Stimulated activated effector memory CD8-positive, alpha-beta T cell treated with anti-CD3 and anti-CD28 coated beads, Interleukin-12 subunit alpha, Interleukin-12 subunit beta, amount 100 ng/mL, for 72 hours (primary cell): ENCODE data around the gene TSN.
"Not testable (repeated sequence)": the region's sequence is repeated elsewhere in the genome, so short reads cannot be mapped to it uniquely, and the experiment has no call there.

Source experiments
- ATAC-seq: fragments of 150-1000 bp; cut with Tn5 transposase; 2 replicates; pipeline ENCODE4 v1.10.0; 2021
- DNase-seq, 2 donors: peaks; one replicate each; pipeline ENCODE4 v3.0.0; 2021 to 2022; ENCODE audit warnings: low spot score in 2 of 2
- H3K27ac Mint-ChIP-seq: one replicate; pipeline ENCODE4 v1.8.0; 2022; ENCODE audit warnings: mild to moderate bottlenecking, mixed read lengths
- H3K36me3 Mint-ChIP-seq: one replicate; pipeline ENCODE4 v1.8.0; 2022; ENCODE audit warnings: mild to moderate bottlenecking, mixed read lengths
- H3K4me1 Mint-ChIP-seq: one replicate; pipeline ENCODE4 v1.8.0; 2022; ENCODE audit warnings: mixed read lengths
- H3K4me3 Mint-ChIP-seq: one replicate; pipeline ENCODE4 v1.8.0; 2022; ENCODE audit warnings: mild to moderate bottlenecking, mixed read lengths
- H3K9me3 Mint-ChIP-seq: one replicate; pipeline ENCODE4 v1.8.0; 2022; ENCODE audit warnings: mixed read lengths

TSN gene

DNA sequence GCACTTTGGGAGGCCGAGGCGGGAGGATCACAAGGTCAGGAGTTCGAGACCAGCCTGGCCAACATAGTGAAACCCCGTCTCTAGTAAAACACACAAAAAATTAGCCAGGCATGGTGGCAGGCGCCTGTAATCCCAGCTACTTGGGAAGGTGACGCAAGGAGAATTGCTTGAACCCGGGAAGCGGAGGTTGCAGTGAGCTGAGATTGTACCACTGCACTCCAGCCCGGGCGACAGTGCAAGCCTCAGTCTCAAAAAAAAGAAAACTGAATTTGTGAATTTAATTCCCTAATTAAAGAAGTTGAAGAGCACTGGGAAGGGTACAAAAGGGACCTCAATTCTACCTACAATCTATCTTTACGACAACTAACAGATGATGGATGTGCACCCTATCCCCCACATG is 20.9 kb upstream of the TSN start:
- not testable (repeated sequence) for DNase-seq, H3K27ac Mint-ChIP-seq, H3K9me3 Mint-ChIP-seq, ATAC-seq
- Mint-ChIP-seq H3K4me1 (peaks cover 44% of the 10 kb centered on the region), H3K36me3 (peaks cover 65% of the 10 kb centered on the region), H3K4me3 (peak overlapping the region; percentile 99)

- Mint-ChIP-seq H3K4me1 (peaks cover 46% of the 10 kb centered on the region), H3K27ac (peak overlapping the region; percentile 98), H3K4me3 (peak overlapping the region; percentile 99), H3K9me3 (no peaks in the 10 kb centered on the region), H3K36me3 (peaks cover 54% of the 10 kb centered on the region)
- ATAC-seq, result no peak
- no peak for DNase-seq
Observed at GRCh38 chr2:121735518-121736074, 19.9 kb upstream of the TSN start.

GRCh38 chr2:121736140-121736461 is 19.4 kb upstream of the TSN start:
- ATAC-seq (no peak), DNase-seq (no peak)
- peaks cover 43% of the 10 kb centered on the region for H3K4me1 Mint-ChIP-seq
- peak overlapping the region; percentile 99 for H3K4me3 Mint-ChIP-seq
- no peaks in the 10 kb centered on the region for H3K9me3 Mint-ChIP-seq
- peak overlapping the region; percentile 98 for H3K27ac Mint-ChIP-seq
- peaks cover 49% of the 10 kb centered on the region for H3K36me3 Mint-ChIP-seq

DNA sequence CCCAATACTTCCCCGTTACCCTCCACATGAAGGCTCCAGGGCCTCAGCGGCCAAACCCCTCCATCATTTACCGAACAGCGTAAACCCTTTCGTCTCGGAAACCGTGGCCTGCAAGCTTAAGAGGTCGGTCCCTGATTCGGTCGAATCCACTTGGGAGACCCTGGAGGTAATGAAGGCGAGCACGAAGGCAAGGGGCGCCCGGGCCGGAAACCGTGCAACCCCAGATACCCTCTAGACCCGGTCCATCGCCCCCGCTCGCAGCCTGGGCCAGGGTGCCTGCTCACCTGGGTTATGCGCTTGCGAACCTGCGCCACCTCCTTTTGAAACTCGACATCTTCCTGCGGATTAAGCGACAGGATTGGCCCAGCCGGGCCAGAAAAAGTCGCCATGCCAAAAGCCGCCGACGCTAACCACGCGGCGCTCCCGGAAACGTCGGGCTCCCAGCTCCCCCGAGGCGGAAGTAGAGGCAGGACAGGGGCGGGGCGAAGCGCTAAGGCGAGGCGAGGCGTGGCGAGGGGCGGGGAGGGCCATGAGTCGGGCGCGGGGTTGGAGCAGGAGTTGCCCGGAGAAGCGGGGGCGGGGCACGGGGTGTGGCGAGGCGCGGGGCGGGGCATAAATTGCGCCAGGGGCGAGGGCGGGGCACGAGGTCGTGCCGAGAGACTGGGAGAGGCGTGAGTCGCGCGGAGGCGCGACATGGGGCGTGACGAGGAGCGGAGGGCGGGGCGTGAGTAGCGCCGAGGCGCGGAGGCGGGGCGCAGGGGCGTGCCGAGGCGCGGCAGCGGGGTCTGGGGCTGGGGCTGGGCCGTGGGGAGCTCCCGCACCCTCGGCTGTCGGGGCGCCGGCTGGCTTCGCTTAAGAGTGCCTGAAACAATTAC is 18.8 kb upstream of the TSN start, which contains the start of gene NIFK:
Gene NIFK, minus strand, starts transcription at position 414 of the 875 bp plus-strand sequence. Its CDS starts 25 bp downstream, at position 389.
- H3K4me1 Mint-ChIP-seq, result peaks cover 37% of the 10 kb centered on the region
- peaks cover 43% of the 10 kb centered on the region for H3K36me3 Mint-ChIP-seq
- DNase-seq, result peak; percentile 99
- ATAC-seq, result peak; percentile 96
- peak within 1 kb of the TSS; percentile 99 for H3K4me3 Mint-ChIP-seq
- peak within 1 kb of the TSS; percentile 98 for H3K27ac Mint-ChIP-seq
- H3K9me3 Mint-ChIP-seq, result no peaks in the 10 kb centered on the region

DNA sequence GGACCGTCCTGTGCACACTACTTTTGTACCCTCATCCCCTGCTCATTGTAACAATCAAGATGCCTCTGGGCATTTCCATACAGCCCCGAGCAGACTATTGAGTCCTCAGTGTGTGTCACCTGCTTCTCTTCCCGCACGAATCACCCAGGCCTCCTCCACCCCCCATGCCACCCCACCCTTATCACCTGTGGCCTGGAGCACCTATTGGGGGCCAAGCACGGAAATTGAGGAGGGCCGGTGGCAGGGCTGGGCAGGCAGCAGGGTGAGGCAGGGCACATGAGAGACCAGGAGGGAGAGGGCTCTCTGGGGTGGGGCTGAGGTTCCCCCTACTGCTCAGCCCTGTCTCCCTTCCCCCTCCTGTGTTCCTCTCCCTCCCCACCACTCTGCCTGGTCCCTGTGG is 14.5 kb upstream of the TSN start:
- no peak for ATAC-seq
- DNase-seq, result no peak
- peaks cover 24% of the 10 kb centered on the region for H3K4me1 Mint-ChIP-seq
- no peaks in the 10 kb centered on the region for H3K9me3 Mint-ChIP-seq
- H3K27ac Mint-ChIP-seq, result no peak overlapping the region
- peaks cover under 1% of the 10 kb centered on the region for H3K36me3 Mint-ChIP-seq
- no peak overlapping the region for H3K4me3 Mint-ChIP-seq

DNA sequence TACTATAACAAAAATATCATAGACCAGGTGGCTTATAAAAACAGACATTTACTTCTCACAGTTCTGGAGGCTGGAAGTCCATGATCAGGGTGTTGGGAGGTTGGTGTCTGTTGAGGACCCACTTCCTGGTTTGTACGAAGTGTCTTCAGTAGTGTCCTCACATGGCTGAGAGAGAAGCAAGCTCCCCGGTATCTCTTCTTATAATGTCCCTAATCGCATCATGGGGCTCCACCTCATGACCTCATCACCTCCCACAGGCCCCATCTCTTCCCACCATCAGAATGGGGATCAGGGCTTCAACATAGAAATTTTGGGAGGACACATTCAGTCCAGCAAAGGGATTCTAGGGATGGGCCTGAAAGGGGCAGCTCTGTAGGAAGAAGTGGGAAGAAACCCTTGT is 14.0 kb upstream of the TSN start:
- DNase-seq (no peak), ATAC-seq (no peak)
- no peaks in the 10 kb centered on the region for H3K36me3 Mint-ChIP-seq
- no peak overlapping the region for H3K27ac Mint-ChIP-seq
- H3K4me1 Mint-ChIP-seq, result peaks cover 23% of the 10 kb centered on the region
- H3K4me3 Mint-ChIP-seq, result no peak overlapping the region
- H3K9me3 Mint-ChIP-seq, result no peaks in the 10 kb centered on the region

DNA sequence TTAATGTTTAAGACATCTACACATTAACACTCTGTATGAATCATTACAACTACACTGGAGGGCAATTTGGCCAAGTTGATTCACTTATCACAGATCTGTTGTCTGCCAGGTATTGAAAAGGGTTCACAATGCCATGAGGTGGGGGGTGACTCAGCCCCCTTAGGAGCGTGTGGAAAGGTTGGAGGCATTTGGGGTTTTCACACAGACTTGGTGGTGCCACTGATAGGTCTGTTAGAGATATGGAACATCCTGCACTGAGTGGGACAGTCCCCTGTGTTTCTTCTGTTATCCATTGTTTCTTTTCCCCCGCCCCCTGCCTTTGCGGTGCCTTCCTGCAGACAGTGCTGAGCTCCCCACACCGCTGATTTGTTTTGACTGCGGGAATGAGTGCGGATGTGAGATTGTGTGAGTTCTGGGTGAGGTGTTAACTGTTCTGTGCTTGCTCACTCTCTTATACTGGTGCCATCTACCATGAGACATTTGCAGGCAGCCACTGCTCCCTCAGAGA is 9.3 kb upstream of the TSN start:
- DNase-seq, result no peak
- no peak overlapping the region for H3K27ac Mint-ChIP-seq
- ATAC-seq, result peak; percentile 81
- no peak overlapping the region for H3K4me3 Mint-ChIP-seq
- no peaks in the 10 kb centered on the region for H3K36me3 Mint-ChIP-seq
- H3K9me3 Mint-ChIP-seq, result no peaks in the 10 kb centered on the region
- no peaks in the 10 kb centered on the region for H3K4me1 Mint-ChIP-seq

DNA sequence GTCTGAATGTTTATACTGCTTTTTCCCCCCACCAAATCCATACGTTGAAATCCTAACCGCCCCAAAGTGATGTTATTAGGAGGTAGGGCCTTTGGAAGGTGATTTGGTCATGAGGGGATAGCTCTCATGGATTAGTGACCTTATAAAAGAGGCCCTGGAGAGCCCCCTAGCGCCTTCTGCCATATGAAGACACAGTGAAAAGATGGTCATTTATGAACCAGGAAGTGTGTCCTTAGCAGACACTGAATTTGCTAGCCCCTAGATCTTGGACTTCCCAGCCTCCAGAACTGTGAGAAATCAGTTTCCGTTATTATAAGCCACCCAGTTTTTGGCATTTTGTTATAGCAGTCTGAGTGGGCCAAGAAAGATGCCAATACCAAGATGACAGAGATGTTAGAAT is 7.2 kb upstream of the TSN start:
- Mint-ChIP-seq H3K36me3 (no peaks in the 10 kb centered on the region), H3K4me3 (no peak overlapping the region), H3K4me1 (no peaks in the 10 kb centered on the region), H3K27ac (no peak overlapping the region), H3K9me3 (no peaks in the 10 kb centered on the region)
- peak; percentile 63 for ATAC-seq
- no peak for DNase-seq

DNA sequence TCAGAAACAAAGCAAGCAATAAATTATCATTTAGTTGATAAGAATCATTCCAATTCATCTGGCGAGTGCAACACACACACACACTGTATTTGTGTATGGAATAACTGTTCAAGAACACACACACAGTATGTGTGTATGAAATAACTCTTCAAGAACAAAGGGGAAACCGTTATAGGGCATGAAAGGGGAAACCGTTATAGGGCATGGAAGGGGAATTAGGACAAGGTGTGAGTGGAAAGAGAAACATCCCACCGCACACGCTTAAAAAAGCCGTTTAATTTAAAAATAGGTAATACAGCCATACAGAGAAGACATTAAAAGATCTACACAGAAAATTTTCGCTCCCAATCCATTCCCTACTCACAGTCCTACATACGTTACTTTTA is 607 bp upstream of the TSN start:
- ATAC-seq (no peak), DNase-seq (no peak)
- H3K4me1 Mint-ChIP-seq, result peaks cover 30% of the 10 kb centered on the region
- peak overlapping the region; percentile 97 for H3K27ac Mint-ChIP-seq
- H3K9me3 Mint-ChIP-seq, result no peaks in the 10 kb centered on the region
- peak overlapping the region; percentile 95 for H3K4me3 Mint-ChIP-seq
- peaks cover 42% of the 10 kb centered on the region for H3K36me3 Mint-ChIP-seq

GRCh38 chr2:121764681-121765228 is 9.3 kb downstream of the TSN start:
- DNase-seq (no peak), ATAC-seq (no peak)
- H3K36me3 Mint-ChIP-seq, result peaks cover 95% of the 10 kb centered on the region
- no peak overlapping the region for H3K4me3 Mint-ChIP-seq
- H3K4me1 Mint-ChIP-seq, result no peaks in the 10 kb centered on the region
- H3K9me3 Mint-ChIP-seq, result no peaks in the 10 kb centered on the region
- peak overlapping the region; percentile 20 for H3K27ac Mint-ChIP-seq

DNA sequence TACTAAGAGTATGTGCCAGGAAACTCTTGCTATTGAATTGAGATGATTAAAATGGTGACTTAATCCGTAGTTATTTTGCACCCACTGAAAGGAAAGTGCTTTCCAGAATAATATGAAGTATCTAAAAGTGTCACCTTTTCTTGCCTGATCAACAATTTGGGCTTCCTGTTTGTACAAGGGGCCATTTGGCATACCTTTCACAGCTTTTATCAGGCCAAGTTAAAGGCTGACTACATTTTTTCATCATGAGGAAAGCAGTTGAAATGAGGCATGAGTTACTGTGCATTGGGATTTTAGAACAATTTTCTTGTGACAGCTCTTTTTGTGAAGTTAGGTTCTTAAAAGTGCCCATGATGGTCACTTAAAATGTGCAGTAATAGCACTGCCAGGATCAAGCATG is 11.2 kb downstream of the TSN start:
- ATAC-seq, result no peak
- no peak overlapping the region for H3K4me3 Mint-ChIP-seq
- DNase-seq, result no peak

DNA sequence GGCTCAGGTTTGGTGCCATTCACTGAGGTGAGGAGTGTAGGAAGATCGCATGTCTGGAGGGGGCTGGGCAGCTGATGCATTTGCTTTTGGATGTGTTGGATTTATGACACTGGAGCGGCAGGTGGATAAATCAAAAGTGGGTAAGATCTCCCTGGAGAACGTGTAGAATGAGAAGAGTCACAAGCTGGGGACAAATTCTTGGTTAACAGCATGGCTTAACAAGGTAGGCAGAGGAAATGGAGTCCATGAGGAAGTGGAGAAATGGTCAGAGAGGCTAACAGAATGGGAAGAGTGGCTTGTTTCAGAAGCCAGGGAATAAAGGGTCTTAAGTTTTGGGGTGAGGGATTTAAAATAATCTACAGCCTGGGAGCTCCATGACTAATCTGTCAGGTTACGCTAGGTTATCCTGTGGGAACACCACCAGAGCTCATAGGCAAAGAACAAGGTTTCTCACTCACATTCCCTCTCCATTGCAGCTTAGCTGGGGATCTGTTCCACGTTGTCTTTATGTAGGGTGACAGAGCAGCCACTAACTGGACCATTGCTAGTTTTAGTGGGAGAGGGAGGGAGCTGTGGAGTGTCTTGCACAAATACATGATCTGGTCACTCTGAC is 12.8 kb downstream of the TSN start:
- DNase-seq (no peak), ATAC-seq (no peak)
- no peak overlapping the region for H3K27ac Mint-ChIP-seq
- H3K36me3 Mint-ChIP-seq, result peaks cover 66% of the 10 kb centered on the region
- no peaks in the 10 kb centered on the region for H3K9me3 Mint-ChIP-seq
- no peaks in the 10 kb centered on the region for H3K4me1 Mint-ChIP-seq
- no peak overlapping the region for H3K4me3 Mint-ChIP-seq

More for the DNA sequence above, 11.2 kb downstream of the TSN start:
- Mint-ChIP-seq H3K36me3 (peaks cover 82% of the 10 kb centered on the region), H3K9me3 (no peaks in the 10 kb centered on the region), H3K27ac (no peak overlapping the region), H3K4me1 (no peaks in the 10 kb centered on the region)

DNA sequence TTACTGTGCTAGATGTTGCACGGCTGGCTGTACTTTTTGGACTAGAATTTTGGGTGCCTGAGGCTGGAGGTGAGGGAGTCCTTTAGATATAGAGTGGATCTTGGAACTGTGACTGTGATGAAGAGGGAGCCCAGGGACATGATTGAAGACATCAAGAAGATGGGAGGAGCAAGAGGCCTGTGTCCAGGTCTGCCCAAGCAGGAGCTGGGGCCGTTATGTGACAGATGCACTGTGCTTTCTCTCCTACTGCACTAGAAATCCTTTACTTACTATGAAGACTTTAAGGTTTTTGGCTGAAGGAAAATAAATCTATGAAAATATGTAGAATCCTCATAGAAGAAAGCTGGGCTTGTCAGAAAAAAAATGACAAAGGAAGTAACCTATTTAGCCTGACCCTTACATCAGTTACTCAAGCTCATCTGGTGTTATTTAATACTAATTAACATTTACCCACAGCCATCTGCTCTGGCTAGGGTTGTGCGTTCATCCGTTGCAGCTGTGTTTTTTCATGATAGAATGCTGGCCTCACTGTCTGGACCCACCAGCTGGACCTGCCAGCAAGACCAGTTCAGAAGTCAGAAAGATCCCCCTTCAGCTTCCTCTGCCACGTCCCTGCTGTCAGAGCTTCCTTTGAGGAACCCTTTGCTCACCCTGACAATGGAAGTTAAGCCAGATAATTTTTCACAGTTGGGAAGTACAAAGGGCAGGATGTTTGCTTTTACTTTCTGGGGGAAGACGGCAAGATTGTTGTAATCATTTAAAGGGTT is 16.7 kb downstream of the TSN start:
- DNase-seq, result no peak
- no peaks in the 10 kb centered on the region for H3K9me3 Mint-ChIP-seq
- peaks cover 27% of the 10 kb centered on the region for H3K36me3 Mint-ChIP-seq
- H3K4me1 Mint-ChIP-seq, result no peaks in the 10 kb centered on the region
- no peak overlapping the region for H3K4me3 Mint-ChIP-seq
- no peak overlapping the region for H3K27ac Mint-ChIP-seq
- ATAC-seq, result no peak

DNA sequence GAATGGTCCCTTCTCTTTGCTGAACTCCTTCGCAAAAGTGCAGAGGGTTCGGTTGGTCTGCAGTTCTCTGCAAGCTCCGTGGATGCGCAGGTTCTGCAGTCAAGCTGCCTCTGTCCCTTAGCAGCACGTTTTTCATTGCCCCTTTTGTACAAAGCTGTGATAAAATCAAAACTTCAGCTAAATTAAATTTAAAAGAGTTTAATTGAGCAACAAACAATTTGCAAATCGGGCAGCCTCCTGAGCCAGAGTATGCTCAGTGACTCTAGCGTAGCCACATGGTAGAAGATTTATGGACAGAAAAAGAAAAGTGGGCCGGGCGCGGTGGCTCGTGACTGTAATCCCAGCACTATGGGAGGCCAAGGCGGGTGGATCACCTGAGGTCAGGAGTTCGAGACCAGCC is 18.8 kb downstream of the TSN start:
- no peak overlapping the region for H3K27ac Mint-ChIP-seq
- no peak overlapping the region for H3K4me3 Mint-ChIP-seq
- ATAC-seq (no peak), DNase-seq (no peak)
- H3K9me3 Mint-ChIP-seq, result no peaks in the 10 kb centered on the region
- peaks cover 8% of the 10 kb centered on the region for H3K36me3 Mint-ChIP-seq
- H3K4me1 Mint-ChIP-seq, result no peaks in the 10 kb centered on the region

DNA sequence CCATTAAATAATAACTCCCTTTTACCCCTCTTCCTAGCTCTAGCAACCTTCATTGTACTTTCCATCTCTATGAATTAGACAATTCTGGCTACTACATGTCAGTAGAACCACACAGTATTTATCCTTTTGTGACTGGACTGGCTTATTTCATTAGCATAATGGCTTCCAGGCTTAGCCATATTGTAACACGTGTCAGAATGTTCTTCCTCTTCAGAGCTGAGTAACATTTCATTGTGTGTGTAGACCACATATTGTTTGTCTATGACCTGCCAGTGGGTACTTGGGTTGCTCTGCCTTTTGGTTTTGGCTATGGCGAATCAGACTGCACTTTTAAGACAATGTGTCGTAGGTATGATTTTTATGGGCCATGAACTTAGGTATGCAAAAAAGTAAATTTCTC is 20.9 kb downstream of the TSN start:
- H3K27ac Mint-ChIP-seq, result no peak overlapping the region
- peak; percentile 57 for ATAC-seq
- H3K36me3 Mint-ChIP-seq, result no peaks in the 10 kb centered on the region
- no peak for DNase-seq
- H3K9me3 Mint-ChIP-seq, result no peaks in the 10 kb centered on the region
- H3K4me3 Mint-ChIP-seq, result no peak overlapping the region
- no peaks in the 10 kb centered on the region for H3K4me1 Mint-ChIP-seq
